GM12891 (cell line): ENCODE results near the gene CCDC17.

ENCODE experiments used
- DNase-seq: peaks from one replicate; pipeline ENCODE4 v3.0.0; 2011; ENCODE audit warnings: low spot score; ENCODE audit not compliant: insufficient read length
- FAIRE-seq: peaks from 2 replicates; lab custom pipeline; 2011; peaks lifted over from hg19 to GRCh38; lab: Jason Lieb, UNC
- PAX5 ChIP-seq: IDR thresholded peaks from 2 replicates; pipeline ENCODE4 v1.6.1; 2011; ENCODE audit warnings: low read length, moderate library complexity, mild to moderate bottlenecking; ENCODE audit not compliant: insufficient read depth, severe bottlenecking
- POLR2A ChIP-seq: IDR thresholded peaks from 2 replicates; pipeline ENCODE4 v1.6.1; 2011; ENCODE audit warnings: low read depth, low read length, control low read depth
- POLR2AphosphoS5 ChIP-seq: IDR thresholded peaks from 2 replicates; pipeline ENCODE4 v1.6.1; 2011; ENCODE audit warnings: low read depth, low read length, control low read depth
- POU2F2 ChIP-seq: IDR thresholded peaks from 2 replicates; pipeline ENCODE4 v1.6.1; 2011; ENCODE audit warnings: low read depth, mild to moderate bottlenecking, control low read depth, low read length, moderate library complexity
- SPI1 ChIP-seq: IDR thresholded peaks from 2 replicates; pipeline ENCODE4 v1.6.1; 2011; ENCODE audit warnings: low read depth, low read length, control low read depth
- TAF1 ChIP-seq: IDR thresholded peaks from 2 replicates; pipeline ENCODE4 v1.6.1; 2011; ENCODE audit warnings: low read depth, low read length, control low read depth

The CCDC17 gene

GRCh38 chr1:45622524-45623394 lies 1.1 kb downstream of the CCDC17 start:
- TF ChIP-seq TAF1 (no peak), POLR2A (no peak)
- DNase-seq (no peak), FAIRE-seq (no peak)

DNA sequence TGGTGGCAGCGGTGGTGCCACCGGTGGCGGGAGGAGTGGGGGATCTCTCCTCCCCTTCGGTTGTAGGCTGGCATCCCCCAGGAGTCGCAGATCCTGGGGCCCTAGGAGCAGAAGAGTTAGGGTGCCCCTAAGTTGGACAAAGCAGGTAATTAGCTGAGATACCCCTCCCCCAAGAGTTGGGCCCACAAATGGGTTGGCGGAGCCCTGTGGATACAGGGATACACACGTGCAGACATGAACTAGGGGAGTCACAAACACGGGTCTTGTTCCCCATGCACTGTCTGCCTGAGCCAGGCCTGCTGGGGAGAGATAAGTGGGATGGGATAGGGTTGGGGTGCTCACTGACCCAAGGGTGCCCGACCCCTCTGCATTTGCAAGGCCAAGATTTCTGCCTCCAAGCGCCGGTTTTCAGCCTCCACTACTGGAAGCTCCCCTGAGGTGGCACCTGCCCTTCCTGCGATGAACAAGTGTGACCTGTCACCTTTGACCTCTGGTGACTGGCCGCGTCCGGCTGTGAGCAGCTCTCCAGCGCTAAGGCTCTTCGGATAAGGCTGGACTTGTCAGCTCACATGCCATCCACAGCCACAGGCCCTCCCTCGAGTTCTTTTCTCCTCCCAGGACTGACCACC lies 1.8 kb downstream of the CCDC17 start:
- no peak for DNase-seq
- FAIRE-seq = no peak
- TF ChIP-seq POU2F2 (no peak), PAX5 (no peak), SPI1 (no peak), TAF1 (no peak), POLR2A (no peak), POLR2AphosphoS5 (no peak)

DNA sequence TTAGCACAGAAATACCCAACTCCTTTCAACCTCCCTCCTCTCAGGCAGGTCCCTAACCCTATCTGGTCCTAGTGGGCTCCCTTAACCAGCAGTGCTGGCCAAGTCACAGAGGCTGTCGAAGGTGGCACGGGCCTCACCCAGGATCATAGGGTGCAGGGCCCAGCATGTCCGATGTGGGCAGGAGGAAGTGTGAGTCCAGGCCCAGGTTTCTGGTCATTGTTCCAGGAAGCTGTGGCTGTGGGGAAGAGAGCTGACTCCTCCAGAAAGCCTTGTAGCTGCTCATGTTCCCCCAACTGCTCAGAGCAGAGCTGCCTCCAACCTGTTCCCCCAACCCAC lies 2.4 kb downstream of the CCDC17 start:
- DNase-seq = no peak
- FAIRE-seq = no peak
- TF ChIP-seq TAF1 (no peak), POU2F2 (no peak), SPI1 (no peak), POLR2AphosphoS5 (no peak), PAX5 (no peak), POLR2A (no peak)

- no peak for FAIRE-seq
- no peak for DNase-seq
- no peak; the same call in 1 of the 2 replicates for TF ChIP-seq POLR2A
- no peak for TF ChIP-seq POLR2AphosphoS5
- no peak for TF ChIP-seq TAF1
- TF ChIP-seq PAX5 = no peak
- TF ChIP-seq SPI1 = no peak
- TF ChIP-seq POU2F2 = no peak
Observed at GRCh38 chr1:45620588-45621500, 3.0 kb downstream of the CCDC17 start.

DNA sequence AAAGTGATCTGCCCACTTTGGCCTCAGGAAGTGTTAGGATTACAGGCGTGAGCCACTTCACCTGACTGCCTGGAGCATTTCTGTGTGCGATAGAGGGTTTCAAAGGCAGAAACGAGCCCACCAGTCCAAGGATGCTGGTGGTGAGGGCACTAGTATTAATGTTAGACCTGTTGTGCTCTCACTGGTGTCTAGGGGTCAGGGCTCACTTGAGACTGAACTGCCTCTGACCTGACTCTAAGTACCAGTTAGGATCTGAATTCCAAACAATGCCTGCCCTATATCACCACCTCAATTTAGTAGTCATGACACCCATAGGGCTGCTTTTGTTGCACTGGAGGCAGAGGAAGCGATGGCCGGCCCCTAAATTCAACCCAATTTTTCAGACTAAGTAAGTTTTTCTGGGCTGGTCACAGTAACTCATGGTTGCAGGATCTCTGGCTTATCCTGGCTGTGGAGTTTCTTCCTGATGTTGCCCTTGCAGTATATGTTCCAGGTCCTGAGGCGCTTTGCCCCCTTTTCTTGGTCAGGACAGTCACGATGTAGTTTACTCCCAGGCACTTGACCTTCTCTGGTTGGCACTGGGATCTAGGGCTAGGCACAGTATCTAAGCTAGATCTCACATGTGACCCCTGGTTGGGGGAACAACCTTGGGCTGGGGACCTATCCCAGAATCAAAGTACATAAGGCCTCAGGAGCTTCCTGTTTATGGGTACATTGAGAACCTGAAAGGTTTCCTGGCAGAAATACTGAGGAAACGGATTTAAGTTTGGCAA lies 4.5 kb downstream of the CCDC17 start:
- no peak for TF ChIP-seq POLR2A
- TF ChIP-seq TAF1 = no peak
- no peak for TF ChIP-seq PAX5
- TF ChIP-seq POLR2AphosphoS5 = peak; percentile 28; the same call in 1 of the 2 replicates
- TF ChIP-seq SPI1 = no peak
- DNase-seq (no peak), FAIRE-seq (no peak)

GRCh38 chr1:45617618-45618017 lies 6.2 kb downstream of the CCDC17 start:
- FAIRE-seq (peak; percentile 9), DNase-seq (no peak)
- TF ChIP-seq PAX5 (no peak), POLR2A (no peak), TAF1 (no peak), SPI1 (no peak), POU2F2 (no peak), POLR2AphosphoS5 (no peak)

DNA sequence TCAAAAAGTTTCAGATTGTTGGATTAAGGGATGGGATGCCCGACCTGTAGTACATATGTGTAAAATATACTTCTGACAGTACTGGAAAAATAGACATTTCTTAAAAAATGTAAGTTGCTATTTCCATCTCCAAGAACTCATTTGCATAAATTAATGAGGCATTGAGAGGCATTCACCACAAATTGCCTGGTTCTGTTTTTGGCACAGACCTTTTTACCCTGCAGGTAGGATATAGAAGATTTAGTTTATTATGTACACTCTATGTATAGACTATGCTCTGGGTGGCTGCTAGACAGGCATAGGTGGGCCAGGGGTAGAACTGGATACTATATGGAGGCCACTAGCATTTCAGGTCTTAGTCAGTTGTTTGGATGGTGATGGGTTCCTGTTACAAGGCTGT lies 8.0 kb downstream of the CCDC17 start:
- FAIRE-seq (no peak), DNase-seq (no peak)
- TF ChIP-seq POLR2A (no peak), POU2F2 (no peak), TAF1 (no peak), POLR2AphosphoS5 (no peak), SPI1 (no peak), PAX5 (no peak)

GRCh38 chr1:45612941-45613579 lies 10.8 kb downstream of the CCDC17 start:
- DNase-seq (no peak), FAIRE-seq (no peak)
- no peak for TF ChIP-seq TAF1
- 0 out of 2 replicates have a peak, but pooled peaks have one; percentile 22 for TF ChIP-seq POLR2AphosphoS5

GRCh38 chr1:45610589-45611226 lies 13.1 kb downstream of the CCDC17 start:
- DNase-seq = no peak
- no peak for TF ChIP-seq SPI1
- TF ChIP-seq POLR2A = peak; percentile 52; the same call in 1 of the 2 replicates
- TF ChIP-seq POLR2AphosphoS5 = peak; percentile 75
- TF ChIP-seq TAF1 = no peak
- TF ChIP-seq POU2F2 = no peak
- no peak for TF ChIP-seq PAX5
- no peak for FAIRE-seq
